ENCODE measurements around the gene ARTN. TPM values are rescaled to one million over a fixed set of nuclear protein-coding genes. Genes with fewer than 3 reads are reported as not detected.
A peak's percentile ranks its signal among the peaks of the same experiment; 100 is the strongest.

Gene ARTN
- total RNA-seq, 1 donor from 2014 or later: 0.14 TPM

GRCh38 chr1:43934101-43934985, 742 bp downstream of the ARTN start:
- intact Hi-C loops (cut with micrococcal nuclease): no loop called here
- H3K4me1 ChIP-seq: peaks cover 44% of the 10 kb centered on the region
- no peaks in the 10 kb centered on the region for H3K9me3 ChIP-seq (replicated peaks)
- no peaks in the 10 kb centered on the region for H3K36me3 ChIP-seq
- peak; percentile 84 for TF ChIP-seq CTCF (IDR thresholded peaks at IDR 0.05; ENCODE audit: borderline replicate concordance)
- H3K4me3 ChIP-seq: peak overlapping the region; percentile 59
- DNase-seq: peak; percentile 42
- no peak overlapping the region for H3K27ac ChIP-seq (replicated peaks)
- peaks cover 40% of the 10 kb centered on the region for H3K27me3 ChIP-seq (ENCODE audit: low read depth)

GRCh38 chr1:43934986-43935324, 1.4 kb downstream of the ARTN start:
- no peak for TF ChIP-seq CTCF (IDR thresholded peaks at IDR 0.05; ENCODE audit: borderline replicate concordance)
- H3K27ac ChIP-seq (replicated peaks): no peak overlapping the region
- H3K9me3 ChIP-seq (replicated peaks): no peaks in the 10 kb centered on the region
- no peak overlapping the region for H3K4me3 ChIP-seq
- no peaks in the 10 kb centered on the region for H3K36me3 ChIP-seq
- peaks cover 40% of the 10 kb centered on the region for H3K27me3 ChIP-seq (ENCODE audit: low read depth)
- intact Hi-C loops (cut with micrococcal nuclease): loop anchor here (5.0 kb wide), 1 partner anchor 168 kb away; no protein-coding TSS in a partner anchor
- DNase-seq: no peak
- H3K4me1 ChIP-seq: peaks cover 48% of the 10 kb centered on the region

- H3K27me3 ChIP-seq (ENCODE audit: low read depth): peaks cover 40% of the 10 kb centered on the region
- no peaks in the 10 kb centered on the region for H3K36me3 ChIP-seq
- no peak for DNase-seq
- intact Hi-C loops (cut with micrococcal nuclease): loop anchor here (5.0 kb wide), 1 partner anchor 169 kb away; no protein-coding TSS in a partner anchor
- no peaks in the 10 kb centered on the region for H3K9me3 ChIP-seq (replicated peaks)
- peaks cover 48% of the 10 kb centered on the region for H3K4me1 ChIP-seq
- peak overlapping the region; percentile 62 for H3K4me3 ChIP-seq
- no peak for TF ChIP-seq CTCF (IDR thresholded peaks at IDR 0.05; ENCODE audit: borderline replicate concordance)
- no peak overlapping the region for H3K27ac ChIP-seq (replicated peaks)
These were observed 2.3 kb downstream of the ARTN start for GRCh38 chr1:43935711-43936427.

GRCh38 chr1:43936431-43937151, 3.0 kb downstream of the ARTN start:
- H3K27me3 ChIP-seq (ENCODE audit: low read depth): peaks cover 40% of the 10 kb centered on the region
- peak overlapping the region; percentile 62 for H3K4me3 ChIP-seq
- intact Hi-C loops (cut with micrococcal nuclease): loop anchor here (5.0 kb wide), 1 partner anchor 169 kb away; no protein-coding TSS in a partner anchor
- DNase-seq: peak; percentile 26
- no peaks in the 10 kb centered on the region for H3K36me3 ChIP-seq
- peaks cover 48% of the 10 kb centered on the region for H3K4me1 ChIP-seq
- no peak for TF ChIP-seq CTCF (IDR thresholded peaks at IDR 0.05; ENCODE audit: borderline replicate concordance)
- no peaks in the 10 kb centered on the region for H3K9me3 ChIP-seq (replicated peaks)
- no peak overlapping the region for H3K27ac ChIP-seq (replicated peaks)

GRCh38 chr1:43937179-43937865, 3.7 kb downstream of the ARTN start:
- no peaks in the 10 kb centered on the region for H3K36me3 ChIP-seq
- H3K27me3 ChIP-seq (ENCODE audit: low read depth): peaks cover 40% of the 10 kb centered on the region
- DNase-seq: no peak
- H3K27ac ChIP-seq (replicated peaks): no peak overlapping the region
- no peaks in the 10 kb centered on the region for H3K9me3 ChIP-seq (replicated peaks)
- TF ChIP-seq CTCF (IDR thresholded peaks at IDR 0.05; ENCODE audit: borderline replicate concordance): no peak
- intact Hi-C loops (cut with micrococcal nuclease): loop anchor here (5.0 kb wide), 1 partner anchor 170 kb away; no protein-coding TSS in a partner anchor
- peaks cover 48% of the 10 kb centered on the region for H3K4me1 ChIP-seq
- no peak overlapping the region for H3K4me3 ChIP-seq
